H4 (cell line): ENCODE measurements around the gene RPL11. TPM values are rescaled to one million over a fixed set of nuclear protein-coding genes. Genes with fewer than 3 reads are reported as not detected.
"Not testable (repeated sequence)": the region's sequence is repeated elsewhere in the genome, so short reads cannot be mapped to it uniquely, and the experiment has no call there.

Experiments used
- DNase-seq: peaks from one replicate; pipeline ENCODE4 v3.0.0-alpha.2; 2015; ENCODE audit warnings: low spot score
- total RNA-seq: library from RNA; depleted of rRNA; stranded (reverse); fragments of >200 nt; shearing (Covaris generic); gene quantifications from 2 replicates; pipeline ENCODE4 v1.2.3, GENCODE V29; 2014; rRNA removed

Gene RPL11
- 1,241 and 1,313 TPM in 2 replicates for total RNA-seq

DNA sequence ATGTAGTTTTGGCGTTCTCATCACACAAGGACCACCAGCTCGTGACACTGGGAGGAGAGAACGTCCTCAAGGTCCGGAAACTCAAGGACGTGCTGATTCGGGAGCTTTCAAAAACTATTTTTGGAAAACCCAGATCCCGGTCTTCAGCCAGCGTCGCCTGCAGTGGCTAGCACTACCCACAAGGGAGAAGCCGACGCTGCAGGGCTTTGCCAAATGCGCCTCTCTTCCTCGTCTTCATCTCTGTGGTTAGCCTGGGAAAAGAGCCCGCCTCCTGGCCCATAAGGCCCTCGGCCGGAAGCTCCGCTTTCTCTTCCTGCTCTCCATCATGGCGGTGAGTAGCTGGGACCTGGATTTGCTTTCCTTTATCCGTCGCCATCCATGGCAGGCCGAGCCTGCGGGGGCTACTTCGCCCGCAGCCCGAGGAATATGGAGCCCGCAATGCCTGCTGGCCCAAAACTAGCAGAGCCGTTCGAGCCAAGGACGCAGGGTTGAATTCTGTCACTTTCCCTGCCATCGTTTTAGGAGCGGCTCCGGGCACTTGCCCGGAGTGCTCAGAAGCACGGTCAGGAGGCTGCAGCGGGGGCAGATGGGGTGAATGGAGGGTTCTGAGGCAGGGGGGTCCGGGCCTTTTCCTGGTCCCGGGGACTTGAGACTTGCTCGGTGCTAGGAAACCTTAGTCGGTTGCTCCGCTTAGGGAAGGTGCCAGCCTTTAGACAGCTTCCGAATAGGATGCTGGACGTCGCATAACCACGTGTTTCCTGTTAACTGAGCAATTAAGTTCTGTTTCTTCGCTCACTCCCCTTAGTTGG, at the start of gene RPL11:
Gene RPL11, plus strand, starts transcription at position 308 of the 809 bp plus-strand sequence. Its CDS starts 18 bp downstream, at position 326.
- peak; percentile 94 for DNase-seq

DNA sequence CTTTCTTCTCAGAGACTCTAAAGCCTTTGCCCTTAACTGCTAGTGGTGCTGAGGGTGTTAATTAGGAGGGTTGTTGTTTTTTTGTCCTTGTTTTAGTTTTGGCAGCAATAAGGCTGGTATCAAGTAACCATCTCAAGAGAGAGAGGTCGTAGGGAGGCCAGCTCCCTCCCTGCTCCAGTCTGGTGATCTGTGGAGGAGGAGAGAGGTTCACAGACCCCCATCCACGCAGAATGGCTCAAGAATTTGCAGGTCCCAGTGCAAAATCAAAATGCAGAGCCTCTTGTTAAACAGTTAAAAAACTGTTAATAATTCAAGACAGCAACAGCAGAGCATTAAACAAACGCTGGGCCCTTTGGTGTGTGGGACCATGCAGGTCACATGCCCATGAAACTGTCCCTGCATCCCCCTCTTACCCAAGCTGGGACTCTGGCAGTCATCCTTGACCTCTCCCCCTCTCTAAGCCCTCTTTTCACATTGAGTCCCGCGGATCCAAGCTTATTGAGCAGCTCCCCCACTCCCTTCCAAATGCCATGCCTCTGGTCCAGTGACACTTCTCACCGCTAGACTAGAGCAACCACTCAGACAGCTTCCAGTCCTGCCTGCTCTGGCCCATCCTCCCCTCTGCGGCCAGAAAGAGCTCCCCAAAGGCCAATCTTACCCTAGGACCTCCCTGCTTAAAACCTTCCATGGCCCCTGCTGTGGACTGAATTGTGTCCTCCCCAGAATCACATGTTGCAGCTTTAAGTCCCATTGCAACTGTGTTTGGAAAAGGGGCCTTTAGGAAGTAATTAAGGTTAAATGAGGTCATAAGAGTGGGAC, 47.7 kb upstream of the RPL11 start:
- no peak for DNase-seq

DNA sequence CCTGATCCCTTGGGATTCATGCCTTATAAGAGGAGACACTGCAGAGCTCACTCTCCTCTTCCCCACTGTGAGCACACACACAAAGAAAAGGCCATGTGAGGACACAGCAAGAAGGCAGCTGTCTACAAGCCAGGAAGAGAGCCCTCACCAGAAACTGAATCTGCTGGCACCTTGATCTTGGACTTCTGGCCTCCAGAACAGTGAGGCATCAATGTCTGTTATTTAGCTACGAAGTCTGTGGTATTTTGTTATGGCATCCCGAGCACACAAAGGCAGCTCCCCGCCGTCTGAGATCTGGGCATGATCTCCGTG, 47.1 kb upstream of the RPL11 start:
- DNase-seq, result no peak

DNA sequence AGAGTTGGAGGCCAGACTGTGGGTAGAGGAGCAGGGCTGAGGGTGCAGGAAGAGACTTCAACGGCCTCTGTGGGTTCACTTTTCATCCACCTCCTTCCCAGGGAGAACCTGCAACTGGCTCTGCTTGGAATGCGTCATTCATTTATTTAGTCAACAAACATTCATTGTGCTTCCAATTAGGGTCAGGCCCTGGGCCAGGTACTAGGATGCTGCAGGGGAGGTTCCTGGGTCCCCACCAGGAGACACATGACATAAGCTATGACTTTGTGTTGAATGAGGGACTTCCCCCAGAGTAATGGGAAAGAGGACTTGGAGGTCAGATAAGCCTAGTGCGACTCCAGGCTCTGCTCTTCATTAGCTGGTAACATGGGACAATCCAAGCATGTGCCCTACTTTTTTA, 46.3 kb upstream of the RPL11 start:
- no peak for DNase-seq

DNA sequence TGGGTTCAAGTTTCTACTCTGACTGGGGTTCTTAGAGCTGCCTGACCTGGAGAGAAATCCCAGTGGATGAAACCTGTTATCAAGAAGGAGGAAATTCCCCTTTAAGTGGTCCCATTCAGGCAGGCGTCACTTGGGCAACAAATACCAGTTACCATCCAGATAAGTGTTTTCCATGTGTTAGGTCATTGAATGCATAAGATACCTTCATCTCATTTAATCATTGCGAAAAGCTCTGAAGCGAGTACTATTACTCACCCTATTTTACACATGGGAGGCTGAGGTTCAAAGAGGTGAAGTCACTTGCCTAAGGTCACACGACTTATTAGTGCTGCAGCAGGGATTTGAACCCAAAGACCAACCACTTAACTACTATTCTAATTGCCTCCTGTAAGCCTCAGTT, 45.5 kb upstream of the RPL11 start:
- DNase-seq, result no peak

DNA sequence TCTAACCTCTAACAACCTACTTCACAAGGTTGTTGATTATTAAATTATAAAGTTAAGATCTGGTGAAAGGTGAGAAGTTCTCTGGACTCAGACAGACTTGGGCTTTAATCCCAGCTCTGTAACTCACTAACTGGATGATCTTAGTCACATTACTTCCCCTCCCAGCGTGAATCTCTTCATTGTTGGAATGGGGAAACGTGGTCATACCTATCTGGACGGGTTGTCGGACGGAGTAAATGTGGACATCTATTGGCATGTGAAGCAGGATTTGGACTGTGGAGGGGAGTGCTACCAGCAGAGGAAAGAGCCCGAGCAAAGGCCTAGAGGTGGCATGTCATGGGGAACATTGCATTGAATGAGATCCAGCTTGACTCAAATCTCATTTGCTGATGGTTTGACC, 45.1 kb upstream of the RPL11 start:
- no peak for DNase-seq

DNA sequence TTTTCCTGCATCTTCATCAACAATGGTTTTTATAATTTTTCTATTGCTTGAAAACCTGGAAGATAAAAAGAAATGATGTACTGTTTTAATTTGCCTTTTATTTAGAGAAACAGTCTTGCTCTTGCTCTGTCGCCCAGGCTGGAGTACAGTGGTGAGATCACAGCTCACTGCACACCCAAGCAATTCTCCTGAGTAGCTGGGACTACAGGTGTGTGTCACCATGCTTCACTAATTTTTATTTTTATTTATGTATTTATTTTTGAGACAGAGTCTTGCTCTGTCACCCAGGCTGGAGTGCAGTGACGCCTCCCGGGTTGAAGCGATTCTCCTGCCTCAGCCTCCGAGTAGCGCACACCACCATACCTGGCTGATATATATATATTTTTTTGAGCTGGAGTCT, 43.0 kb upstream of the RPL11 start:
- DNase-seq, result no peak

DNA sequence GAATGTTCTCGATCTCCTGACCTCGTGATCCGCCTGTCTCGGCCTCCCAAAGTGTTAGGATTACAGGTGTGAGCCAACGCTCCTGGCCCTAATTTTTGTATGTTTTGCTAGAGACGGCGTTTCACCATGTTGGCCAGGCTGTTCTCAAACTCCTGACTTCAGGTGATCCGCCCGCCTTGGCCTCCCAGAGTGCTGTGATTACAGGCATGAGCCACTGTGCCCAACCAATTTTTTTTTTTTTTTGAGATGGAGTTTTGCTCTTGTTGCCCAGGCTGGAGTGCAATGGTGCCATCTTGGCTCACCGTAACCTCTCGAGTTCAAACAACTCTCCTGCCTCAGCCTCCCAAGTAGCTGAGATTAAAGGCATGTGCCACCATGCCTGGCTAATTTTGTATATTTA, 42.4 kb upstream of the RPL11 start:
- DNase-seq, result not testable (repeated sequence)

DNA sequence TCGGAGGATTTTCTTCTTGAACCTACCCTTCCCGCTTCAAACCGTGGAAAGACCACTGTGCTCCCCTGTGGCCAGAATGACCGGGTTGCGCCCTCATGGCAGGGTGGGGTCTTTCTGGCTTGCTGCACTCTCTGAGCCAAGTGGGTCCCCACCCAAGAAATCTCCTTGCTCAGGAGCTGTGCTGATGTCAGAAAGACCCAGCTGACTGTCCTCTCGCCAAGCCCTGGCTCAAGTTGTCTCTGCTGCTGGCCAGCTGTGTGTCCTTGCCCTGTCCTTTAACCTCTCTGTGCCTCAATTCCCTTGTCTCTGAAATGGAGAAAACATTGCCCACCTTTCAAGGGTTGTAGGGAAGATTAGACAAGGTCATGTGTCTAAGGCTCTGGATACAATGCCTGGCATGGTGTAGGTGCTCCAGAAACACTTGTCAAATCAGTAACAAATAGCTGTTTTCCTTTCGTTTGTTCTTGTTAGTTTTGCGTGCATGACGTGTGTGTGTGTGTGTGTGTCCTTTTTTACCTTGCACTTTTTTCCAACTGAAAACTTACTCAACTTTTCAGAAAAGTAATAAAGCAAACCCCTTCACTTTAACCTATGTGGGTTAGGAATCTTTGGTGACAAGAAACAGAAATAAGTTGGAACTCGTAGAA, 41.1 kb upstream of the RPL11 start:
- DNase-seq, result no peak

DNA sequence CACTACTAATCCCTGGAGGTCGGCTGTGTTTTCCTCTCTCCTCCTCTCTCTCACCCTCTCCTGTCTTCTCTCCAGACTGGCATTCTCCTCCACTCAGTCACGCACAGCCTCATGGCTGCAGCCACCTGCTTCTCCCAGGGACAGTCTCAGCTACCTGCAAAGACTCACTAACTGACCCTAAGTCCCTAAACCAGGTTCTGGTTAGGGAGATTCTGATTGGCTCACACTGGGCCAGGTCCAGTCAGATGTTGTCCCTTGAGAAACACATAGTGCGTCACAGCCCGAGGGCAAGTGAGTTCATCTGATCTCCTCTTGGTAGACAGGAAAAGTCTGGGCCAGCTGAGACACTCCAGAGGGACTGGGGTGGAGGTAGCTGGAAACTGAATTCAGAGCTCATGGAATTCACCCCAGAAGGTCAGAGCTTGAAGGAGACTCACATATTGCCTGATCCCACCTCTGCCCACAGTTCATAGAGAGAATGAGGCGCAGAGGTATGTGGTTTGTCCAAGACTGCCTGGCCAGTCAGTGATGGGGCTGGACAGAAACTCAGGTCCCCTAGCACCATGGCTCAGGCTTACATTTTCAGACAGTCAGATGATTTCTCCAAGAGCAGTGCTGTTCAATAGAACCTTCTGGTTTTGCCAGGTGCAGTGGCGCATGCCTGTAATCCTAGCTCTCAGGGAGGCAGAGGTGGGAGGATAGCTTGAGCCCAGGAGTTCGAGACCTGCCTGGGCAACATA, 40.4 kb upstream of the RPL11 start:
- peak; percentile 25 for DNase-seq

DNA sequence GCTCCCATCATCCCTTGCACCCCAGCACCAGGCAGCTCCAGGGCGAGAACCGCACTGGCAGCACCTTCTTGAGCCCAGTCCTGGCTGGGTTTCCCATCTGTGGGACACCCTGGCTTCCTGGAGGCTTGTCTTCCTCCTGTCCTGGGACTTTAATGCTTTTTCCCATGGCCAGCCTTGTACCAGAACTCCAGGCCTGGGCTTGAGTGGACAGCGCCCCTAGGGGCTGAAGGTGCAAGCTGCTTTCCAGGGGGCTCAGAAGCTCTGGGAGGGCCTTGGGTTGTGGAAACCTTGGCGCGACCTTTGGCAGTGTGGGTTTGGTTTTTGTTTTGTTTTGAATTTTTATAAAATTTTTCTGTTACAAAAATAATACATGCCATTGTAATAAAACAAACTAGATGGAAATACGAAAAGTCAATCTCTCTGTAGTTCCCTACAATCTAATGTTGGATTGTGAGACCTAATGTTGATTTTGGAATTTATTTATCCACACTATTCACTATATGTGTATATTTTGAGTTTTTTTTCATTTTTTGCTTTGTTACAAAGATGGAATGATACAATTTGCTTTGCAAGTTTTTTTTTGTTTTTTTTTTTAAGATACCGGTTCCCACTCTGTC, 33.8 kb upstream of the RPL11 start:
- DNase-seq, result peak; percentile 41

DNA sequence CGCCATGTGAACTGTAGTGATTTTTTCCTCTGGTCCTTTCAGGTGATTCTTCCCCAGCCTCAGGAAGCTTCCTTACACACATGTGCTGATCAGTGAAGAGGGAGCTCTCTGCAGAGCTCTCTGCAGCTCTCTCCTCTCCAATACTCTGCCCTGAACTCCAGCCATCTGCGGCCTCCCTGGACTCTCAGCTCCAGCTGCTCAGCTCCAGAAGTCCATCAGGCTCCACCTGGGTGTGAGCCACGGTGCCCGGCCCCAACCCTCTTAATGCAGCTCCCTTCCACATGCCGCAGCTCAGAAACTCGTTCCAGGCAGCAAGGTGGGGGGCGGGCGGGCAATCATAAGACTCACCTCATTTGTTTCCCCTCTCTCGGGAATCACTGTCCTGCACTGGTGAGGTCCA, 30.9 kb upstream of the RPL11 start:
- no peak for DNase-seq

DNA sequence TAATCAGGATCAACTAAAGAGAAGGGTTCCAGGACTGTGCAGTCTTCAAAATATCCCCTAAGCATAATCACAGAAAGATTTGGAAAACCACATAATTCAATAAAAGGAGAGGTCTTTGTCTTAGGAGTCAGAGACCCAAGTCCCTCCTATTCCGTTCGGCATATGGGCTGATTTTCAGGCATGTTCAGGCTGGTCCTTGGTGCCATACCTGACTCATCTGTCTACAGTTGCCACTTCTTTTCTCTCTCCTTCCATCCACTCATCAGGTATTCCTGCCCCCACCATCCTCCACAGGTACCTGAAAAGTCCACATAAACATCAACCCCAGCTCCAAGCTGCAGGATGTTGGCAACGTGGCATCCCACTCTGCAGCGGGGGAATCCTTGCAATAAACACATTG, 29.7 kb upstream of the RPL11 start:
- no peak for DNase-seq

DNA sequence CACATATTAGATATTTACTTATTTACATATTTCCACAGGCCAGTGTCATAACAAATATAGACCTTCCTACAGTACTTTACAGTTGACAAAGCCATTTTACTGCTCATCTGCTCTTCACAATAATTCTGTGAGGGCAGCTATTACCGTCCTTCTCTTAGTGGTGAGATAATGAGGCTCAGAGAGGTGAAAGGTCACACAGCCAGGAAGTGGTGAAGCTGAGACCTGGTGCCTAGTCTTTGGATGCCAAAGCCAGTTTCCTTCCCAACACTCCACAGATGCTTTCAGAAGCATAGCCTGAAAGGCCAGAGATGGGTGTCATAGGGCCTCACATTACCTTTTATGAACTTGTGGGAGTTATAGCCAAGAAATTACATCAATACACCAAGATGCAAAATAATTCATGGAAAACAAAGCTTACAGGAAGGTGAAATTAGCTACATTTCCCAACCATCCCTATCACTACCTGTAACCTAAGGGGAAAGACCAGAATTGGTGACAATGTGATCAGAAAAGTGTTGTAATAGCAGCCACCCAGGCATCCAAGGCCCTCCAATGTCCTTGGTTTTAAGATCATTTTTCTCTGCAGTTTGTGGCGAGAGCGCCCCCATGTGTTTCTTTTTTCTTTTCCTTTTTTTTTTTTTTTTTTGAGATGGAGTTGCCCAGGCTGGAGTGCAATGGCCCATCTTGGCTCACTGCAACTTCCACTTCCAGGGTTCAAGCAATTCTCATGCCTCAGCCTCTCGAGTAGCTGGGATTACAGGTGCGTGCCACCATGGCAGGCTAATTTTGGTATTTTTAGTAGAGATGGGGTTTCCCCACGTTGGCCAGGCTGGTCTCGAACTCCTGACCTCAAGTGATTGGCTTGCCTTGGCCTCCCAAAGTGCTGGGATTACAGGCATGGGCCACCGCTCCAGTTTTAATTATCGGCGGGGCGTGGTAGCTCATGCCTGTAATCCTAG, 26.5 kb upstream of the RPL11 start:
- DNase-seq, result peak; percentile 22

DNA sequence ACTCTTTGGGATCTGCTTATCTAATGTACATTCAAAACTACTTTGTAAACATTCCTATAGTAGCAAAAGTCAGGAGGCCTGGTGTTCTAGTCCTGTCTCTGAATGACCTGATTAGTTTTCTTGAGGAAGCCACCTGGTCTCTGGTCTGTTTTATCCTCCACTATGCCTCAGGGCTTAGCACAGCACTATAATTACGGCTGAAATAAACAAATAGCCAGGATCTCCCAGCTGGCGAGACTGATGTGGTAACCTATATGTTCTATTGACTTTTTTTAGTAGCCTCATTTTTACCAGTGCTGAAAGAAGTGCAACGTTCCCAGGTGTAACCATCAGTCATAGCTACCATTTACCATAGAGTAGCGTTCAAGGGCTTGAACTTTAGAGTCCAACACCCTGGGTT, 24.2 kb upstream of the RPL11 start:
- DNase-seq, result peak; percentile 49

DNA sequence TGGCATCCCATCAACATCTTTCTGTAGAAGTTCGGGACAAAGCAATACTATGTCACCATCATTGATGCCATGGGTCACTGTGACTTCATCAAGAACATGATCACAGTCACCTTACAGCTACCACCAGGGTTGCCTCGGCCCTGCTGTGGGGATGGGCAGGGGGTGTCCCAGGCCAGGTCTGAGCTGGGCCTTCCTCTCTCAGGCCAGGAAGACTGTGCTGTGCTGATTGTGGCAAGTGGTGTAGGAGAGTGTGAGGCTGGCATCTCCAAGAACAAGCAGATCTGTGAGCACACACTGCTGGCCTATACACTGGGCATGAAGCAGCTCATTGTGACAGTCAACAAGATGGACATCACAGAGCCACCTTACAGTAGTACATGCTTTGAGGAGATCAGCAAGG, 20.9 kb upstream of the RPL11 start:
- no peak for DNase-seq

DNA sequence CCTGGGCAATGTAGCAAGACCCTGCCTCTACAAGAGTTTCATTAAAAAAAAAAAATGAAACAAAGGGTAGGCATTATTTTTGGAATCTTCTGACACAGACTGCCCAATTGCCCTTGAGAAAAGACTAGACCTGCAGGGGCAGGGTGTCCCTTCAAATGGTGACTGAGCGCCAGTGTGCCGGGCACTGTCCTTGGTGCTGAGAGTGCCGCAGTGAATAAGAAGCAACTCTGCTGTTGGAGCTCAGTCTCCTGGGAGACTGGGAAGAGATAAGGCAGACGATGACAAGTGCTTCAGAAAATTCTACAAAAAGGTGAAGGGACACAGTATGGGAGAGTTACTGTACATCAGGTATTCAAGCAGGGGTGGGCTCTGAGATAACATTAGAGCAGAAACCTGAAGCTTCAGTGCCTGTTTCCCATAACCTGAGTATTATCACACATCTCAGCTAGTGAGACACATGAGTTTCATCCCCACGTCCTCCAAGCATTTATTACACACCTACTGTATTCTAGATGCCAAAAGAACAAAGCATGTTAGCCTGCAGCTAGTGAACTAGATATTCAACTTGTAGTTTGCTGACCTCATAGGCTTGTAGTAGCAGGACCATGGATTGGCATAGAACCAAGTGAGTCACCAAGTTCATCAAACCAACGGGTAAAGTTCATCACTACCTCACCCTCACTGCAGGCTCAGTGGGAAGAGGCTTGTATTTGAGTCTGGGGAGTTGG, 18.4 kb upstream of the RPL11 start:
- peak; percentile 39 for DNase-seq

DNA sequence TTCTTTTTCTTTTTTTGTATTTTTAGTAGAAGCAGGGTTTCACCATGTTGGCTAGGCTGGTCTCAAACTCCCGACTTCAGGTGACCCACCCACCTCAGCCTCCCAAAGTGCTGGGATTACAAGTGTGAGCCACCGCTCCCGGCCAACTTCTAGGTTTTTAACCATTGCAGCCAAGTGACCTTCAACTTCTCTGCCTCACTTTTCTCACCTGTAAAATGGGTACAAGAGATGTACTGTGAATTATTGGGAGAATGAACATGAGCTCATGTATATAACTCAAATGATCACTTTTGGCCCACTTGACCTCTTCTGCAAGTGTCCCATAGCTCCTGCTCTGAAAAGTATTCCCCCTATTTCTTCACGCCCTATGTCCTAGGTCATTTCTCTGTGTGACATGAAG, 11.8 kb upstream of the RPL11 start:
- DNase-seq, result no peak

DNA sequence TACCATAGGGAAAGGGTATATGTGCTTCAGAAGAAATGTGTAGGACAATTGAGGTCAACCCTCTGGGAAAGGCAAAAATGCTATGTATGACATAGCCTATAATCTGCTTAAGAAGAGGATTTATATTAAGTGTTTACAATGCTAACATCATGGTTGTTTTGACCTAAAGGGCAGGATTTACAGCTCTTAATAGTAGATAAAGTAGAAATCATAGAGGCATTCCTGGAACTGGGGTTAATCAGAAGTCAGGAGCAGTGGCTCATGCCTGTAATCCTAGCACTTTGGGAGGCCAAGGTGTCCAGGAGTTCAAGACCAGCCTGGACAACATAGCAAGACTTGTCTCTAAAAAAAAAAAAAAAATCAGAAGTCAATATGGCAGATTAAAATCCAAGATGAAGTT, 8.7 kb upstream of the RPL11 start:
- DNase-seq, result no peak

DNA sequence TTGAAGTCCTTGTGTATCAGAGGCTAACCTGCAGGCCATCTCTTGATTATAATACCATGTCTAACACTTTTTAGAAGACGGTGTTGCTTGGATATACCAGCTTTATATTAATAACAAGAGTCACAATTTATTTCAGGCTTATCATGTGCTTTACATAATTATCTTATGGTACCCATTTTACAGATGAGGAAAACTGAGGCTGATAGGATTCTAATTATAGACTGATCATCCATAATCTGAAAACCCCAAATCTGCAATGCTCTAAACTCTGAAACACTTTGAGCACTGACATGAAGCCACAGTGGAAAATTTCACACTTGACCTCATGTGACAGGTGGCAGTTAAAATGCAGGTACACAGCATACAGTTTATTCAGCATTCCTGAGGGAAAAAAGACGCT, 7.2 kb upstream of the RPL11 start:
- no peak for DNase-seq
